22Rv1 (cell line): ENCODE results near the gene WWOX.

Experiments used
- H3K27ac ChIP-seq: fragments of 450-650 bp; 2 replicates; pipeline ENCODE4 v1.5.1; 2017
- ZFX ChIP-seq: fragments of 450-650 bp; IDR thresholded peaks from 2 replicates; pipeline ENCODE4 v1.6.1; 2017; ENCODE audit warnings: antibody characterized with exemption, borderline replicate concordance
- TF ChIP-seq, protein P1 (sequence below): fragments of 450-650 bp; IDR thresholded peaks from 2 replicates; pipeline ENCODE4 v1.5.1; 2017; ENCODE audit warnings: mild to moderate bottlenecking

The WWOX gene

DNA sequence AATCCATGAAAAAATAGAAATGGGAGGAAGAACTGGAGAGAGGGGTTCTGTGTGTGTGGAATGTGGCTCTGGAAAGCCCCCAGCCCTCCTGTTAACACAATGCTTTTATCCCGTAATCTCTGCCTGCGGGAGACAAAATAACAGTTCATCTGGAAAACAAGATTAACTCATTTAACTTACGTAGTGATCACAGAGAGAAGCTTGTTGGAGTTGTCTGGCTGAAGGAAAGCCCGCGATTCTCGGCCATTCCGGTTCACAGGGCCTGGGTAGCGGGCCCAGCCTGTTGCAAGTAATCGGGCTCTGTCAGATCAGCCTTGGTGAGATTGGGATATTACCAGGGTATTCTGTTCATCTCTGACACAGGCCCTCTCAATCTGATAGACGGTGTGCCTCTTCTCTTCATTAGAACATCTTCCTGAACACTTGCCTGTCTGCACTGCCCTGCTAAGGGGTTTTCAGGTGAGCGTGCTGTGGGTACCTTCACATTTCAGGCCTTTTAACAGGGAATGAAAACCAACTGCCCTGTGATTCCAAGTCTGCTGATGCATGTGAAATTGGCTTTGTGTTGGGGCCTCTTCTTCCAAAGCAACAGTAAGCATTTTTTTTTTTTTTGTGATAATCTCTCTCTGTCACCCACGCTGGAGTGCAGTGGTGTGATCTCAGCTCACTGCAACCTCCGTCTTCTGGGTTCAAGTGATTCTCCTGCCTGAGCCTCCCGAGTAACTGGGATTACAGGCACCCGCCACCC lies 609.9 kb downstream of the WWOX start:
- no peak for TF ChIP-seq ZFX
- TF ChIP-seq, protein P1, sequence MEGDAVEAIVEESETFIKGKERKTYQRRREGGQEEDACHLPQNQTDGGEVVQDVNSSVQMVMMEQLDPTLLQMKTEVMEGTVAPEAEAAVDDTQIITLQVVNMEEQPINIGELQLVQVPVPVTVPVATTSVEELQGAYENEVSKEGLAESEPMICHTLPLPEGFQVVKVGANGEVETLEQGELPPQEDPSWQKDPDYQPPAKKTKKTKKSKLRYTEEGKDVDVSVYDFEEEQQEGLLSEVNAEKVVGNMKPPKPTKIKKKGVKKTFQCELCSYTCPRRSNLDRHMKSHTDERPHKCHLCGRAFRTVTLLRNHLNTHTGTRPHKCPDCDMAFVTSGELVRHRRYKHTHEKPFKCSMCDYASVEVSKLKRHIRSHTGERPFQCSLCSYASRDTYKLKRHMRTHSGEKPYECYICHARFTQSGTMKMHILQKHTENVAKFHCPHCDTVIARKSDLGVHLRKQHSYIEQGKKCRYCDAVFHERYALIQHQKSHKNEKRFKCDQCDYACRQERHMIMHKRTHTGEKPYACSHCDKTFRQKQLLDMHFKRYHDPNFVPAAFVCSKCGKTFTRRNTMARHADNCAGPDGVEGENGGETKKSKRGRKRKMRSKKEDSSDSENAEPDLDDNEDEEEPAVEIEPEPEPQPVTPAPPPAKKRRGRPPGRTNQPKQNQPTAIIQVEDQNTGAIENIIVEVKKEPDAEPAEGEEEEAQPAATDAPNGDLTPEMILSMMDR: no peak
- H3K27ac ChIP-seq: no peak overlapping the region

DNA sequence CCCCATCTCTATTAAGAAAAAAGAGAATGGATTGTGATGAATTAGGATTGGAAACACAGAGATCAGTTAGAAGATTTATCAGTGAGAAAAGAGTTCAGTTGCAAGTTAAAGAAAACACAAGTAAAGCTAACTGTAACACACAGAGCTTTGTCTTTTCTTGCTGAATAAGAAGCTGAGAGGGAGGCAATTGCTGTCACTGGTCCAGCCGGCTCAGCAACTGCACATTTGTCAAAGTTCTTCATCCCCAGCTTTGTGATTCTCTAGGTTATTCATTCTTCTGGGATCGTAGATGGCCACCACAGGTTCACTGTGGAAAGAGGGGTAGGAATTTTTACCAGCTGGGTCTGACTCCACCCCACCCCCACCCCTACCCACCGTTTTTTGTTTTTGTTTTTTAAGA lies 615.7 kb downstream of the WWOX start:
- no peak for TF ChIP-seq ZFX
- TF ChIP-seq, protein P1: no peak
- H3K27ac ChIP-seq: no peak overlapping the region

DNA sequence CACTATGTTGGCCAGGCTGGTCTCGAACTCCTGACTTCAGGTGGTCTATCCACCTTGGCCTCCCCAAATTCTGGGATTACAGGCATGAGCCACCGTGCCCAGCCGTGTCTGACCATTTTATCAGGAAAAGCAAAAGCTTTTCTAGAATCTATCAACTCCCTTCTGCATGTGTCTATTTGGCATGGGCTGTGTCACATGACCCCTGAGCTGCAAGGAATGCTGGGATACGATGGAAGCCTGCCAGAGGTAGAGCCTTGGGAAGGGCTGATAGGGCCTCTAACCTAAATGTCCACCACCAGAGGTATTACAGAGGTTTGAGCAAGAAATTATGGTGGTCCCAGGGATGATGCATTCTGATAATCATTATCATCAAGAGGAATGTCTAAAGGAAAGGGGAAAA lies 616.2 kb downstream of the WWOX start:
- TF ChIP-seq ZFX: no peak
- TF ChIP-seq, protein P1: no peak
- H3K27ac ChIP-seq: no peak overlapping the region

- TF ChIP-seq ZFX: no peak
- TF ChIP-seq, protein P1: no peak
- H3K27ac ChIP-seq: no peak overlapping the region
These were observed 618.7 kb downstream of the WWOX start for GRCh38 chr16:78718141-78718540.

- H3K27ac ChIP-seq: no peak overlapping the region
- TF ChIP-seq, protein P1: no peak
- no peak for TF ChIP-seq ZFX
These were observed 621.0 kb downstream of the WWOX start for GRCh38 chr16:78720416-78720815.

GRCh38 chr16:78727536-78727935 lies 628.1 kb downstream of the WWOX start:
- TF ChIP-seq ZFX: no peak
- TF ChIP-seq, protein P1: no peak
- no peak overlapping the region for H3K27ac ChIP-seq

DNA sequence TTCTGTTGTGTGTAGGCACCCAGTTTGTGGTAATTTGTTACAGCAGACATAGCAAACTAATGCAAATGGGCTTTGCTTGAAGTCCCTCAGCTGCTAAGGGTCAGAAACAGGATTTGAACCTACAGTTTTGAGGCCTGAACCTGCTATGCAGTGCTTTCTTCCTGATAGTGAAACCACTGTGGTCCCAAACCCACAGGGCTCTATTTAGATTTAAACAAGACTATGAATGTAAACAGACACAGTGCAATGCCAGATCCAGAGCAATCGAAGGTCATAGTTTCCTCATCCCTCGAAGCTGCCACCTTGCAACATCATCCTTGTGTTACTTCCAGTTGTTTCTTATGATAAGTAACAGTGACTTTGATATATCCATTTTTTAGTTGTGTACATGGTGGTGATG lies 630.2 kb downstream of the WWOX start:
- TF ChIP-seq, protein P1: no peak
- no peak overlapping the region for H3K27ac ChIP-seq
